ENCODE results near the gene TBC1D8.

The TBC1D8 gene

GRCh38 chr2:101045330-101045729 lies 105.9 kb downstream of the TBC1D8 start:
- DNase-seq (ENCODE audit: low read depth, low spot score) = no peak
- no peak overlapping the region for H3K4me3 ChIP-seq (ENCODE audit: low read length)

GRCh38 chr2:101041413-101041812 lies 109.8 kb downstream of the TBC1D8 start:
- H3K4me3 ChIP-seq (ENCODE audit: low read length) = no peak overlapping the region
- DNase-seq (ENCODE audit: low read depth, low spot score) = no peak

GRCh38 chr2:101040761-101041160 lies 110.4 kb downstream of the TBC1D8 start:
- no peak overlapping the region for H3K4me3 ChIP-seq (ENCODE audit: low read length)
- DNase-seq (ENCODE audit: low read depth, low spot score) = no peak

- no peak for DNase-seq (ENCODE audit: low read depth, low spot score)
- H3K4me3 ChIP-seq (ENCODE audit: low read length) = no peak overlapping the region
Observed at GRCh38 chr2:101040072-101040471, 111.1 kb downstream of the TBC1D8 start.

- H3K4me3 ChIP-seq (ENCODE audit: low read length) = no peak overlapping the region
- peak; percentile 27 for DNase-seq (ENCODE audit: low read depth, low spot score)
Observed at GRCh38 chr2:101038455-101039255, 112.5 kb downstream of the TBC1D8 start.

GRCh38 chr2:101037161-101037755 lies 113.9 kb downstream of the TBC1D8 start:
- H3K4me3 ChIP-seq (ENCODE audit: low read length) = no peak overlapping the region
- DNase-seq (ENCODE audit: low read depth, low spot score) = no peak

- peak; percentile 39 for DNase-seq (ENCODE audit: low read depth, low spot score)
- no peak overlapping the region for H3K4me3 ChIP-seq (ENCODE audit: low read length)
Observed at GRCh38 chr2:101036562-101036961, 114.6 kb downstream of the TBC1D8 start.

- no peak for DNase-seq (ENCODE audit: low read depth, low spot score)
- H3K4me3 ChIP-seq (ENCODE audit: low read length) = no peak overlapping the region
Observed at GRCh38 chr2:101032084-101032776, 119.0 kb downstream of the TBC1D8 start.

GRCh38 chr2:101030866-101031554 lies 120.2 kb downstream of the TBC1D8 start:
- DNase-seq (ENCODE audit: low read depth, low spot score) = no peak
- H3K4me3 ChIP-seq (ENCODE audit: low read length) = no peak overlapping the region

- H3K4me3 ChIP-seq (ENCODE audit: low read length) = no peak overlapping the region
- DNase-seq (ENCODE audit: low read depth, low spot score) = no peak
Observed at GRCh38 chr2:101027852-101028251, 123.3 kb downstream of the TBC1D8 start.

GRCh38 chr2:101026923-101027469 lies 124.2 kb downstream of the TBC1D8 start:
- DNase-seq (ENCODE audit: low read depth, low spot score) = no peak
- H3K4me3 ChIP-seq (ENCODE audit: low read length) = no peak overlapping the region

- no peak overlapping the region for H3K4me3 ChIP-seq (ENCODE audit: low read length)
- no peak for DNase-seq (ENCODE audit: low read depth, low spot score)
Observed at GRCh38 chr2:101026253-101026701, 124.9 kb downstream of the TBC1D8 start.

- no peak overlapping the region for H3K4me3 ChIP-seq (ENCODE audit: low read length)
- no peak for DNase-seq (ENCODE audit: low read depth, low spot score)
Observed at GRCh38 chr2:101025561-101025960, 125.6 kb downstream of the TBC1D8 start.

GRCh38 chr2:101023327-101024107 lies 127.7 kb downstream of the TBC1D8 start:
- DNase-seq (ENCODE audit: low read depth, low spot score) = no peak
- H3K4me3 ChIP-seq (ENCODE audit: low read length) = no peak overlapping the region

- no peak for DNase-seq (ENCODE audit: low read depth, low spot score)
Observed at GRCh38 chr2:101022221-101022620, 129.0 kb downstream of the TBC1D8 start.

GRCh38 chr2:101018934-101019333 lies 132.2 kb downstream of the TBC1D8 start:
- DNase-seq (ENCODE audit: low read depth, low spot score) = no peak
- H3K4me3 ChIP-seq (ENCODE audit: low read length) = no peak overlapping the region

More at GRCh38 chr2:101022221-101022620, 129.0 kb downstream of the TBC1D8 start:
- H3K4me3 ChIP-seq (ENCODE audit: low read length) = no peak overlapping the region

- no peak for DNase-seq (ENCODE audit: low read depth, low spot score)
Observed at GRCh38 chr2:101017371-101017770, 133.8 kb downstream of the TBC1D8 start.

GRCh38 chr2:101014264-101014857 lies 136.8 kb downstream of the TBC1D8 start:
- DNase-seq (ENCODE audit: low read depth, low spot score) = no peak

More at GRCh38 chr2:101017371-101017770, 133.8 kb downstream of the TBC1D8 start:
- no peak overlapping the region for H3K4me3 ChIP-seq (ENCODE audit: low read length)

More at GRCh38 chr2:101014264-101014857, 136.8 kb downstream of the TBC1D8 start:
- H3K4me3 ChIP-seq (ENCODE audit: low read length) = no peak overlapping the region

Data from Jurkat, Clone E6-1 (cell line).